Measurements from ENCODE around the gene BIK.

The BIK gene

DNA sequence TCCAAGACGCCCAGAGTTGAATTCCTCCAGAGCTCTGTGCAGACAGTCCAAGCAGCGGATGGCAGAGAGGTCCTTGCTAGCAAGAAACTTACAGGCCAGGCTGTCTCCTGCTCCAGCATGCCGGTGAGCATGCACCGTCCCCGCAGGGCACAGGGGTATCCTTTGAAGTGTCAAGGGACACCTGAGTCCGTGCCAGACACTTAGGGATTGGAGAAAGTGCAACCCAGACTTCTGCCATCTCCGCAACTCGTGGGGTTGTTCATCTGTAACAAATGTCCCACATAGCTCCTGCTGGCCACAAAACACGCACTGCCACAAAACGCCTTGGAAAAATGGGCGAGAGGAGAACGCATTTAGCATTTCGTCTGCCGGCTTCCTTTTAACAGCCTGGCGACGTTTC is 54.1 kb downstream of the BIK start:
- DNase-seq = no peak

GRCh38 chr22:43166132-43166930 is 55.8 kb downstream of the BIK start:
- DNase-seq = no peak

DNA sequence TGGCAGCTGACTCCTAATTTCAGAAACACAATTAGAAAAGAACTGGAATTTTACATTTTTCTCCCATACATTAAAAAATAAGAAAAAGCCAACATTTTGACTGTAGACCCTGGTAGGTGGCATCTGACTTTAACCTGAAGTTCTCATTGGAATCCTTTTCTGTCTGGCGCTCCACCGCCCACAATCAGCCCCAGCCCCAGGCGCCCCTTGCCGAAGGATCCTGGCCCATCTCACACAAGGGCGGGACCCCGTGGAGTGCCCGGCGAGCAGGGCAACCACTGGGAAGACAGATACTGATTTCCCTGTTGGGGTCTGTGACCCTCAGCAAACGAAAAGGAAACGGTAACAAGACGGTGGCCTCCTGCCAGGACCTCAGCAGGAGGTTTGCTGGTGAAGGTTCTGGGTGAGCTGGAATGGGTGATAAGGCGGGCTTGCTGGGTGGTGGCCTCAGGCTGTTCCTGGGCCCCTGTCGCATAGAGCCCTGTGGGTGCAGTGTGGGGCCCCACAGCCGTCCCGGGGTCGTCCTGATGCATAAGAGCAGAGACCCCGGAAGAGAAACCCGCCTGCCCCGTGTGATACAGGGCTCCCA is 56.5 kb downstream of the BIK start:
- DNase-seq = no peak

DNA sequence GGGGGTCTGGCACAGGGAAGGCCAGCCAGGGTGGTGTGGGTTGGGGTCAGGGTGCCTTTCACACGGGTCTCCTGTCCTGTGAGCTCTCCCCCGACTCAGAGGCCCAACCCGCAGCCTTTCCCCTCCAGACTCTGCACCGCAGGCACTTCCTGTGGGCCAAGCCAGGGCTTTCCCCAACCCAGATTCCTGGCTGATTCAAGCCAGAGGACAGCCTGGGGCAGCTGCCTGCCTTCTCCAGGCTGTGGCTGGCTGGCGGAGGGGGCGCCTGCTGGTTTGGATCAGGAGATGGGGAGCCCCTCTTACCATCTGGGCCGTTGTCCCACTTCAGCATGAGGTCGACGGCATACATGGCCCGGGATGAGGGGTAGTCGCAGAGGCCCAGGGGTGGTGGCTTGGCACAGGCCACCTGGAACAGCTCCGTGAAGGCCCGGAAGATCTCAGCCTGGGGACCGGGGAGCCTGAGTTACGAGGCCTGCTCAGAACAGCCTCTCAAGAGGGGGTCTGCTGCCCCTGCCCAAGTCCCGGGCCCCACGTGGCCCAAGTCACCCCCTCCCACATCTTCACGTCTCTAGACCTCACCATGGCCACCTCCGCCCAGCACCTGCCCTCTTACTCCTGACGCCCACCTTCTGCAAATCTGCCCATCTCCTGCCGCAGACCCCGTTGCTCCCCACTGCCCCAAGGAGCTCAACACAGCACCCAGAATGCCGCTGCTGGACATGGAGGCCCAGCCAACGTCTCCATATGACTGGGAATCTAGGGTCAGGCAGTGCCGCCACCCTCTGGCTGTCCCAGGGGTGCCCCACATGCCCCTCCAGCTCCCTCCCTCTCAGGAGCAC is 58.1 kb downstream of the BIK start:
- DNase-seq = no peak

DNA sequence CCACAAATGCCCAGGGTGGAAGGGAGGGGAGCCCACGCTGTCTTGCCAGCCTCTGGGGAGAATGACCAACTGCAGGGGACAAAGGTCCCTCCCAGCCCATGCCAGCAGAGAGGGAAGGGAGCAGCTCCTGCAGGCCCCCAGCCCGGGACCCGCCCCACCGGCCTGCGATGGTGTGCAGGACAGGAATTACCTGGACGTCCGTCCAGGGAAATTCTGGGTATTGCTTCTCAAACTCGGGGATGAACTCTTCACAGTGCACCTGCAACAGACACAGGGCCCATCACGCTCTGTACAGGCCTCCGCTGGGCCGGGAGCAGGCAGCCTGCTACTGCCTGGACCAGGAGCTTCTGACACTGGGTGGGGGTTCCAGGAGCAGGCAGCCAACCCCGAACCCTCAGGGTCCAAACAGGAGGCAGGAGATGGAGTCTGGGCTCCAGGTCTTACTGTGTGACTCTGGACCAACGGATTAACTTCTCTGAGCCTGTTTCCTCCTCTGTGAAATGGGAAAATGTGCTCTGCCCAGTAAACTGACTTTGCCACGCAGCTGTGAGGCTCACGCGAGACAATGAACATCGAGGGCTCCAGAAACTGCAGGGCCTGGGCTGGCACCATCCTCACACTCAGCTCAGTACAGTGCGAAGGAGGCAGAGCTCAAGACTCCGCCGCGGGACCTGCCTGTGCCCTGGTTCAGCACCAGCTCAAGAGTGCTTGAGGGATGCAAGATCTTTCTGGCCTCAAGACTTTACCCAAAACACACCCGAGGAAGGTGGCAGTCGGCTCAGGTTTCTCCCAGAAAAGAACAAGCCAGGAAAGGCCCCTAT is 59.0 kb downstream of the BIK start:
- no peak for DNase-seq

DNA sequence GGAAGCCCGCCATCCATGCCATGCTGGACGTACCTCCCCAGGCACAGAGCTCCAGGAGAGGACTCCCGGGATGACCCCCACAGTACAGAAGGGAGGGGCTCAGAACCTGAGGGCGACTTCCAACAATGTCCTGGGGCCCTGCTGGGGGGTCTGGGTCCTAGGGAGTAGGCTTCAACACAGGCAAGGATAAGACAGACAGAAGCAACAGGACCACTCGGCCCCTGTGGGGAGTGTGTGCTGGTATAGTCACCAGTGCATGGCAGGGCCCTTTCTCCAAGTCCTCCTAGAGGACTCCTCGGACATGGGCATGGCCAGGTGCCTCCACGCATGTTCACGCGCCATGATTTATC is 59.6 kb downstream of the BIK start:
- DNase-seq = no peak

GRCh38 chr22:43171019-43171491 is 60.5 kb downstream of the BIK start:
- no peak for DNase-seq

DNA sequence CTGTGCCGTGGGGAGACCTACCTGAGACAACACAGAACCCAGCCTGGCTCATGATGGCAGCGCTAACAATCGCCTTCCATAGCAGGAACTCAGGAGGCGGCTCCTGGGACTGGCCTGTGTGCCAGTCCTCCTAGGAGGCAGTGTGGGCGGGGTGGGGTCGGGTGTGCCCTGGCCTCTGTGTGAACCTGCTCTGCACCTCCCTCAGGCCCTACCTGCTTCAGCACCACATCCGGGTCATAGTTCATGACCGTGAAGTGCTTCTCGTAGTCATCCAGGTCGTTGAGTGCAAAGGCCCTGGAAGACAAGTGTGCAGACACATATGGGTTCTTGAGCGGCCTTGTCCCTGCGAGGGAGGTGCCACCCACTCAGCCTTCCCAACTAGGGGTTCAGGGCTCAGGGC is 61.1 kb downstream of the BIK start:
- no peak for DNase-seq

- no peak for DNase-seq
Measured at GRCh38 chr22:43172191-43172590, 61.6 kb downstream of the BIK start.

- DNase-seq = no peak
Measured at GRCh38 chr22:43173566-43173965, 63.0 kb downstream of the BIK start.

DNA sequence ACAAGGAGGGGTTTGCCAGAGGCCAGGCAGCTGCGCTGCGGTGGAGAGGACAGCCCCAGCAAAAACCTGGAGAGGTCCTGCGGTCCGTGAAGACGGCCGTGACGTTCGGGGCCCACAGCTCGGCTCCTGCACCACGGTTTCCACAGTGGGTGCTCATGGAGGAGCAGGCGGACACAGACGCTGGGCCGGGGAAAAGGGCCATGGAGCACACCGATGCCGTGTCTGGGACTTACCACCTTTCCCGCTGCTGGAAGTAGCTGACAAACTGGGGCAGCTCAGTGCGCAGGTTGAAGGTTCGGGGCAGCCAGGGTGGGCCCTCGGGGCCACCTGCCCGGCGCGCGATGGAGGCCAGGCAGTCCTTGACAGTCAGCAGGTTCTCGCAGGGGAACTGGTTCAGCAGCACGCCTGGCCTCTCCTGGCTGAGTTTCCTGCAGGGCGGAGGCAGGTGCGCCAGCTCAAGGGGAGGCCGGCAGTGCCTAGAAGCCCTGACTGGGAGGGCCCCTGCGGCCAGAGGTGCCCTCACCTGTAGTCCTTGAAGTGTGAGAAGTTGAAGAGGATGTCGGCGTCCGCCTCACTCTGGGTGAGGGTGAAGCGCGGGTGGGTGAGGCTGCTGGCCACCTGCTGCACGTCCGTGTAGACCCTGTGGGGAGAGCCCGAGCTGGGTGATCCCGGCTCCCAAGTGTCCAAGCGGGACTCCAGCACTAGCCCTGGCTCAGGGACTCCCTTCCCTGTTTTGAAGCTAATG is 63.6 kb downstream of the BIK start:
- no peak for DNase-seq

GRCh38 chr22:43174941-43175531 is 64.5 kb downstream of the BIK start:
- no peak for DNase-seq

DNA sequence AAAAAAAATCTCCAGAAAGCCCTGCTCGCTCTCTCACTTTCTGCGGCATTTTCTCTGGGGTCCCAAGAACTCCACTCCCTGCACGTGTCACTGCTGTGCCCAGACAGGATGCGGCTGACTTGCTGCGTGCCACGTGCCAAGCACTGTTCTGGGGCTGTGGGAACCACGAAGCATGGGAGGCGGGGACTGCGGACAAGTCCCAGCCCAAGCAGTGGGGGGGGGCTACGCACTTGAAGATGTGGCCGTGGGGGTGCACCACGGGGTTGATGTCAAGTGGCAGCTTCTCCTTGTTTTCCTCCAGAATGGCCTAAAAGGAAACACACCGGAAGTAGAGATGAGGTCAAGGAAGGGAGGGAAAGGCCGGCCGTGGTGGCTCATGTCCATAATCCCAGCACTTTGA is 65.5 kb downstream of the BIK start:
- DNase-seq = no peak

DNA sequence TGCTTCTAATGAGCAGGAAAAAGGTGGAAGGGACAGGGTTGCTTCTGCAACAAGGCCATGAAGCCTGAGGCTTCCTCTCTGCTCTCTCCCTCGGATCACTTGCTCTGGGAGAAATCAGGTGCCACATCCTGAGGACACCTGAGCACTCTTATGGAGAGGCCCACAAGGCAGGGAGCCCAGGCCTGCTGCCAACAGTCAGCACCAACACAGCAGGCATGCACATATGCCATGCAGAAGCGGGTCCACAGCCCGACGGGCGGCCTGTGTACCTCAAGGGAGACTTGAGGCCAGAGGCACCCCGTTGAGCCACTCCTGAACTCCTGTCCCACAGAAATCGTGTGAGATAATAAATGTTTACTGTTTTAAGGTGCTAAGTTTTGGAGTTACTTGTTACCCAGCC is 66.9 kb downstream of the BIK start:
- DNase-seq = no peak
